Upper lobe of left lung (tissue), 6 donors: ENCODE measurements around the gene CHCHD6. TPM values are rescaled to one million over a fixed set of nuclear protein-coding genes. Genes with fewer than 3 reads are reported as not detected.

Experiments
- ATAC-seq, 2 donors: fragments of 200-7000 bp; cut with Tn5 transposase; one replicate each; pipeline ENCODE4 v1.9.1; 2022; ENCODE audit warnings: mild to moderate bottlenecking in 2 of 2, moderate library complexity in 2 of 2; ENCODE audit not compliant: low FRiP score in 2 of 2
- DNase-seq, 2 donors: peaks; one replicate each; pipeline ENCODE4 v3.0.0-alpha.2; 2019 to 2020
- H3K27ac ChIP-seq, 4 donors: fragments of 200-600 bp; sonication (generic); one replicate each; pipeline ENCODE4 v1.5.1; 2016 to 2019
- H3K27me3 ChIP-seq, 4 donors: fragments of 200-600 bp; sonication (generic); one replicate each; pipeline ENCODE4 v1.5.1; 2017 to 2019
- H3K36me3 ChIP-seq, 4 donors: fragments of 200-600 bp; sonication (generic); one replicate each; pipeline ENCODE4 v1.5.1; 2016 to 2019
- H3K4me1 ChIP-seq, 4 donors: fragments of 200-600 bp; sonication (generic); one replicate each; pipeline ENCODE4 v1.5.1; 2018 to 2019
- H3K4me3 ChIP-seq, 4 donors: fragments of 200-600 bp; sonication (generic); one replicate each; pipeline ENCODE4 v1.5.1; 2017 to 2019; ENCODE audit warnings: mild to moderate bottlenecking in 2 of 4, moderate library complexity in 1 of 4
- H3K9me3 ChIP-seq, 4 donors: fragments of 200-600 bp; sonication (generic); one replicate each; pipeline ENCODE4 v1.5.1; 2018 to 2019
- CTCF ChIP-seq, 6 experiments: fragments of 450-650 bp in 4 of 6; fragments of 200-600 bp in 2 of 6; sonication (generic) in 2 of 6; IDR thresholded peaks; one replicate each; pipeline ENCODE4 v1.5.1; 2016 to 2019; ENCODE audit warnings: antibody characterized with exemption in 6 of 6
- EP300 ChIP-seq, 4 donors: sonication (generic); formaldehyde crosslinking; IDR thresholded peaks; one replicate each; pipeline ENCODE4 v1.5.1; 2017; ENCODE audit warnings: antibody characterized with exemption in 4 of 4, control low read depth in 2 of 4
- POLR2A ChIP-seq, 4 donors: fragments of 450-650 bp; IDR thresholded peaks; one replicate each; pipeline ENCODE4 v1.5.1; 2016 to 2017; ENCODE audit warnings: antibody characterized with exemption in 4 of 4, mild to moderate bottlenecking in 2 of 4
- POLR2AphosphoS5 ChIP-seq, 2 donors: sonication (generic); formaldehyde crosslinking; IDR thresholded peaks; one replicate each; pipeline ENCODE4 v1.5.1; 2017; ENCODE audit warnings: antibody characterized with exemption in 2 of 2
- WGBS, 2 donors: methylation state at CpG; one replicate each; pipeline ENCODE4 v1.1.5; 2017 to 2018; 5-methylcytosine and 5-hydroxymethylcytosine counted together
- total RNA-seq, 6 donors: library from RNA; depleted of rRNA in 4 of 6; stranded (reverse); fragments of >200 nt in 4 of 6; gene quantifications; one replicate each; pipeline versions ENCODE4 v1.1.0 to v1.2.1, GENCODE V29; 2016 to 2021
- donor health status: DM: no; HTN: no; CAD: no; lungs with moderate emphysema.
- donor health status: DM: no; HTN: yes; CAD: no; lungs with severe emphysema.

CHCHD6 gene
- total RNA-seq, 6 donors from 2014 or later = 16.6 to 35.6 (median 21.8) TPM

- Histone ChIP-seq H3K27me3 (no peaks in the 10 kb centered on the region), H3K36me3 (no peaks in the 10 kb centered on the region), H3K4me1 (peaks cover 7 to 10% (median 8%) of the 10 kb centered on the region in 4 donors), H3K9me3 (no peaks in the 10 kb centered on the region), H3K4me3 (no peak overlapping the region), H3K27ac (no peak overlapping the region)
- DNase-seq = no peak
- no peak for ATAC-seq
- WGBS, 2 donors = 73 to 76% methylated on average over 2 of the region's 2 CpGs
- no peak for TF ChIP-seq EP300 (IDR thresholded peaks at IDR 0.05)
- TF ChIP-seq POLR2AphosphoS5 (IDR thresholded peaks at IDR 0.05) = no peak
- no peak for TF ChIP-seq CTCF (IDR thresholded peaks at IDR 0.05)
- no peak for TF ChIP-seq POLR2A (IDR thresholded peaks at IDR 0.05)
These were observed 22.0 kb upstream of the CHCHD6 start for GRCh38 chr3:126682009-126682408.

- H3K4me1 ChIP-seq = peaks cover 7 to 10% (median 8%) of the 10 kb centered on the region in 4 donors
- no peak overlapping the region for H3K4me3 ChIP-seq
- no peak for TF ChIP-seq POLR2A (IDR thresholded peaks at IDR 0.05)
- TF ChIP-seq EP300 (IDR thresholded peaks at IDR 0.05) = no peak
- TF ChIP-seq POLR2AphosphoS5 (IDR thresholded peaks at IDR 0.05) = no peak
- no peak for TF ChIP-seq CTCF (IDR thresholded peaks at IDR 0.05)
- H3K27me3 ChIP-seq = no peaks in the 10 kb centered on the region
- 74 to 79% methylated on average over 5 of the region's 5 CpGs for WGBS, 2 donors
- no peaks in the 10 kb centered on the region for H3K9me3 ChIP-seq
- no peaks in the 10 kb centered on the region for H3K36me3 ChIP-seq
- ATAC-seq (no peak), DNase-seq (no peak)
- H3K27ac ChIP-seq = no peak overlapping the region
These were observed 21.0 kb upstream of the CHCHD6 start for GRCh38 chr3:126683069-126683468.

GRCh38 chr3:126684218-126684751 lies 19.8 kb upstream of the CHCHD6 start:
- Histone ChIP-seq H3K36me3 (no peaks in the 10 kb centered on the region), H3K4me1 (peaks cover 2 to 3% (median 3%) of the 10 kb centered on the region in 4 donors), H3K27ac (no peak overlapping the region), H3K4me3 (no peak overlapping the region), H3K9me3 (no peaks in the 10 kb centered on the region), H3K27me3 (no peaks in the 10 kb centered on the region)
- WGBS, 2 donors = 53 to 64% methylated on average over 7 of the region's 7 CpGs
- DNase-seq (no peak), ATAC-seq (peak in 1 of 2 donors; percentile 44)
- TF ChIP-seq EP300 (IDR thresholded peaks at IDR 0.05) = no peak
- no peak for TF ChIP-seq POLR2AphosphoS5 (IDR thresholded peaks at IDR 0.05)
- no peak for TF ChIP-seq POLR2A (IDR thresholded peaks at IDR 0.05)
- no peak for TF ChIP-seq CTCF (IDR thresholded peaks at IDR 0.05)

- Histone ChIP-seq H3K36me3 (no peaks in the 10 kb centered on the region), H3K27ac (no peak overlapping the region), H3K4me1 (no peaks in the 10 kb centered on the region), H3K4me3 (no peak overlapping the region), H3K9me3 (no peaks in the 10 kb centered on the region), H3K27me3 (no peaks in the 10 kb centered on the region)
- DNase-seq (no peak), ATAC-seq (peak in 1 of 2 donors; percentile 68)
- TF ChIP-seq CTCF (IDR thresholded peaks at IDR 0.05) = no peak
- TF ChIP-seq POLR2A (IDR thresholded peaks at IDR 0.05) = no peak
- no peak for TF ChIP-seq POLR2AphosphoS5 (IDR thresholded peaks at IDR 0.05)
- TF ChIP-seq EP300 (IDR thresholded peaks at IDR 0.05) = no peak
- 89 to 90% methylated on average over 1 to 3 of the region's 3 CpGs for WGBS, 2 donors
These were observed 19.0 kb upstream of the CHCHD6 start for GRCh38 chr3:126685021-126685420.

- H3K27ac ChIP-seq = no peak overlapping the region
These were observed 18.5 kb upstream of the CHCHD6 start for GRCh38 chr3:126685493-126685892.

More at GRCh38 chr3:126685493-126685892, 18.5 kb upstream of the CHCHD6 start:
- H3K4me3 ChIP-seq = no peak overlapping the region
- H3K9me3 ChIP-seq = no peaks in the 10 kb centered on the region
- H3K4me1 ChIP-seq = no peaks in the 10 kb centered on the region
- no peaks in the 10 kb centered on the region for H3K36me3 ChIP-seq
- no peak for ATAC-seq
- WGBS, 2 donors = 67 to 68% methylated on average over 2 of the region's 2 CpGs
- DNase-seq = no peak
- H3K27me3 ChIP-seq = no peaks in the 10 kb centered on the region
- TF ChIP-seq CTCF (IDR thresholded peaks at IDR 0.05) (no peak), POLR2AphosphoS5 (IDR thresholded peaks at IDR 0.05) (no peak), POLR2A (IDR thresholded peaks at IDR 0.05) (no peak), EP300 (IDR thresholded peaks at IDR 0.05) (no peak)
